HepG2 (cell line): Measurements from ENCODE around the gene ITGB2. TPM values are rescaled to one million over a fixed set of nuclear protein-coding genes. Genes with fewer than 3 reads are reported as not detected.

Experiments
- CBX5 ChIP-seq: sonication (generic); formaldehyde crosslinking; IDR thresholded peaks from 2 replicates; pipeline ENCODE4 v1.4.0; 2020; ENCODE audit warnings: missing genetic modification reagents, borderline replicate concordance
- CHD4 ChIP-seq: fragments of 200-600 bp; sonication (generic); IDR thresholded peaks from 2 replicates; pipeline ENCODE4 v1.7.0; 2017; ENCODE audit warnings: mild to moderate bottlenecking, low read length, borderline replicate concordance
- MEF2D ChIP-seq: sonication (generic); formaldehyde crosslinking; IDR thresholded peaks from 2 replicates; pipeline ENCODE4 v1.5.1; 2020; ENCODE audit warnings: mild to moderate bottlenecking, missing genetic modification reagents
- NR1H2 ChIP-seq: sonication (generic); formaldehyde crosslinking; IDR thresholded peaks from 2 replicates; pipeline ENCODE4 v1.8.1; 2022; ENCODE audit warnings: low read depth, missing genetic modification reagents, borderline replicate concordance
- TBP ChIP-seq: sonication (generic); formaldehyde crosslinking; IDR thresholded peaks from 2 replicates; pipeline ENCODE4 v1.5.0; 2020; ENCODE audit warnings: missing genetic modification reagents
- ZMAT3 ChIP-seq: sonication (generic); formaldehyde crosslinking; conservative IDR thresholded peaks from 2 replicates; pipeline ENCODE4 v1.7.0; 2021; ENCODE audit warnings: missing genetic modification reagents
- ZNF138 ChIP-seq: sonication (generic); formaldehyde crosslinking; IDR thresholded peaks from 2 replicates; pipeline ENCODE4 v1.5.0; 2020; ENCODE audit warnings: mild to moderate bottlenecking, low read depth, missing genetic modification reagents
- ZNF263 ChIP-seq: sonication (generic); formaldehyde crosslinking; IDR thresholded peaks from 2 replicates; pipeline ENCODE4 v1.4.0; 2020; ENCODE audit warnings: missing genetic modification reagents
- ZNF543 ChIP-seq: sonication (generic); formaldehyde crosslinking; IDR thresholded peaks from 2 replicates; pipeline ENCODE4 v1.4.0; 2020; ENCODE audit warnings: mild to moderate bottlenecking, missing genetic modification reagents
- ZNF550 ChIP-seq: sonication (generic); formaldehyde crosslinking; IDR thresholded peaks from 2 replicates; pipeline ENCODE4 v1.4.0; 2020; ENCODE audit warnings: mild to moderate bottlenecking, missing genetic modification reagents, borderline replicate concordance
- ZNF607 ChIP-seq: sonication (generic); formaldehyde crosslinking; IDR thresholded peaks from 2 replicates; pipeline ENCODE4 v1.5.1; 2020; ENCODE audit warnings: missing genetic modification reagents, mild to moderate bottlenecking, borderline replicate concordance
- ZNF777 ChIP-seq: sonication (generic); formaldehyde crosslinking; IDR thresholded peaks from 2 replicates; pipeline ENCODE4 v1.4.0; 2020; ENCODE audit warnings: missing genetic modification reagents
- polyA plus RNA-seq, 8 experiments: library from polyadenylated mRNA; depleted of rRNA in 3 of 8; stranded (reverse) in 7 of 8; unstranded in 1 of 8; fragments of >200 nt; fragmentation: Illumina TruSeq in 4 of 8; extraction: Trizol in 4 of 8; gene quantifications; 2 replicates each; pipeline versions ENCODE4 v1.2.1 to v1.2.3, GENCODE V29; 2011 to 2016; ENCODE audit warnings: low read depth in 4 of 8, missing spikeins in 1 of 8, mixed read lengths in 1 of 8; ENCODE audit not compliant: insufficient read depth in 1 of 8
- total RNA-seq, 5 experiments: library from RNA; depleted of rRNA; stranded (reverse); fragments of >200 nt; fragmentation: Illumina TruSeq; extraction: Trizol; gene quantifications; 2 replicates each; pipeline ENCODE4 v1.2.3, GENCODE V29; 2016; ENCODE audit warnings: low read depth in 1 of 5
- TF ChIP-seq, protein P1 (sequence below): sonication (generic); formaldehyde crosslinking; conservative IDR thresholded peaks from 2 replicates; pipeline ENCODE4 v1.8.0; 2022; ENCODE audit warnings: mild to moderate bottlenecking, moderate library complexity, missing genetic modification reagents
- TF ChIP-seq, protein P2 (sequence below): sonication (generic); formaldehyde crosslinking; IDR thresholded peaks from 2 replicates; pipeline ENCODE4 v1.4.0; 2020; ENCODE audit warnings: missing genetic modification reagents, mild to moderate bottlenecking, borderline replicate concordance
- TF ChIP-seq, protein P3 (sequence below): sonication (generic); formaldehyde crosslinking; IDR thresholded peaks from 2 replicates; pipeline ENCODE4 v1.4.0; 2020; ENCODE audit warnings: missing genetic modification reagents
- TF ChIP-seq, protein P4 (sequence below): sonication (generic); formaldehyde crosslinking; conservative IDR thresholded peaks from 2 replicates; pipeline ENCODE4 v1.8.0; 2022; ENCODE audit warnings: missing genetic modification reagents

Gene ITGB2
- total and polyA plus RNA-seq, 2 of the 13 experiments (the other 11 are each of a cell fraction or from before 2014, with no cell fraction given), result 4.2 to 18.0 TPM

DNA sequence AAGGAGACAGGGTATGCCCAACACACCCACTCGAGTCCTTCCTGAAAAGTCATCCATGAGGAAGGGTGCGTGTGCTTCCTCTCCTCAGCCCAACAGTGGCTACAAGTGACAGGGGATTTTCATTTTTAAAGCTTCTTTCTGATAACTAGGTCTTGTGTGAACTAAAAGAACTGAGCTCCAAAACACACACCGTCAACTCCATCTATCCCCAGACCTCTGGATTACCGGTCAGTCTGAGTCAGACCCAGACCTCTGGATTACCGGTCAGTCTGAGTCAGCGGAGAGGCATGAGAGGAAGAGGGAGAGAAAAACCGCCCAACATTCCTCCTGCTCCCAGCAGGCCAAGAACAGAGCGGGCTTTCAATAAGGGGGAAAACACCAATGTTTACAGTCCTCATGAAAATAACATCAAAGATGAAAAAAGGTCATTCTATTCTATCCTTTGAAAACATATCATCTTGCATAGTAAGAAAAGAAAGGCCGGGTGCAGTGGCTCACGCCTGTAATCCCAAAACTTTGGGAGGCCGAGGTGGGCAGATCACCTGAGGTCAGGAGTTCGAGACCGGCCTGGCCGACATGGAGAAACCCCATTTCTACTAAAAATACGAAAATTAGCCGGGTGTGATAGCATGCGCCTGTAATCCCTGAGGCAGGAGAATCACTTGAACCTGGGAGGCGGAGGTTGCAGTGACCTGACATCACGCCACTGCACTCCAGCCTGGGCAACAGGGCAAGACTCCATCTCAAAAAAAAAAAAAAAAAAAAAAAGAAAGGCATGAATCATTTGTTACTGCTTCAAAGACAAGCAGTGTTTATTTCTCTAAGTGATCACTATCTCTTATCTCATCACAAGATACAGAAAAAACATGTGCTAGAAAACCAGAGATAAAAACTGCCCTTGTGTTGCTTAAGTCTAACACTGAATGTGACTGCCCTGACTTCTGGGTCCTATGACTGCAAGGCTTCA is 50.6 kb downstream of the ITGB2 start (continued):
- TF ChIP-seq ZMAT3, result 0 out of 2 replicates have a peak, but pooled peaks have one; percentile 55
- no peak for TF ChIP-seq TBP (CRISPR knock-in tag)
- no peak for TF ChIP-seq MEF2D (CRISPR knock-in tag)
- no peak for TF ChIP-seq ZNF263 (CRISPR knock-in tag)
- TF ChIP-seq, protein P1, sequence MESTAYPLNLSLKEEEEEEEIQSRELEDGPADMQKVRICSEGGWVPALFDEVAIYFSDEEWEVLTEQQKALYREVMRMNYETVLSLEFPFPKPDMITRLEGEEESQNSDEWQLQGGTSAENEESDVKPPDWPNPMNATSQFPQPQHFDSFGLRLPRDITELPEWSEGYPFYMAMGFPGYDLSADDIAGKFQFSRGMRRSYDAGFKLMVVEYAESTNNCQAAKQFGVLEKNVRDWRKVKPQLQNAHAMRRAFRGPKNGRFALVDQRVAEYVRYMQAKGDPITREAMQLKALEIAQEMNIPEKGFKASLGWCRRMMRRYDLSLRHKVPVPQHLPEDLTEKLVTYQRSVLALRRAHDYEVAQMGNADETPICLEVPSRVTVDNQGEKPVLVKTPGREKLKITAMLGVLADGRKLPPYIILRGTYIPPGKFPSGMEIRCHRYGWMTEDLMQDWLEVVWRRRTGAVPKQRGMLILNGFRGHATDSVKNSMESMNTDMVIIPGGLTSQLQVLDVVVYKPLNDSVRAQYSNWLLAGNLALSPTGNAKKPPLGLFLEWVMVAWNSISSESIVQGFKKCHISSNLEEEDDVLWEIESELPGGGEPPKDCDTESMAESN (CRISPR knock-in tag), result no peak
- TF ChIP-seq NR1H2 (CRISPR knock-in tag), result no peak
- TF ChIP-seq ZNF550 (CRISPR knock-in tag), result no peak
- TF ChIP-seq ZNF543 (CRISPR knock-in tag), result peak; percentile 36; the same call in 1 of the 2 replicates
- TF ChIP-seq ZNF777 (CRISPR knock-in tag), result no peak
- TF ChIP-seq ZNF138 (CRISPR knock-in tag), result no peak
- TF ChIP-seq CHD4, result peak; percentile 84; the same call in 1 of the 2 replicates
- 0 out of 2 replicates have a peak, but pooled peaks have one; percentile 34 for TF ChIP-seq CBX5
- TF ChIP-seq, protein P2, sequence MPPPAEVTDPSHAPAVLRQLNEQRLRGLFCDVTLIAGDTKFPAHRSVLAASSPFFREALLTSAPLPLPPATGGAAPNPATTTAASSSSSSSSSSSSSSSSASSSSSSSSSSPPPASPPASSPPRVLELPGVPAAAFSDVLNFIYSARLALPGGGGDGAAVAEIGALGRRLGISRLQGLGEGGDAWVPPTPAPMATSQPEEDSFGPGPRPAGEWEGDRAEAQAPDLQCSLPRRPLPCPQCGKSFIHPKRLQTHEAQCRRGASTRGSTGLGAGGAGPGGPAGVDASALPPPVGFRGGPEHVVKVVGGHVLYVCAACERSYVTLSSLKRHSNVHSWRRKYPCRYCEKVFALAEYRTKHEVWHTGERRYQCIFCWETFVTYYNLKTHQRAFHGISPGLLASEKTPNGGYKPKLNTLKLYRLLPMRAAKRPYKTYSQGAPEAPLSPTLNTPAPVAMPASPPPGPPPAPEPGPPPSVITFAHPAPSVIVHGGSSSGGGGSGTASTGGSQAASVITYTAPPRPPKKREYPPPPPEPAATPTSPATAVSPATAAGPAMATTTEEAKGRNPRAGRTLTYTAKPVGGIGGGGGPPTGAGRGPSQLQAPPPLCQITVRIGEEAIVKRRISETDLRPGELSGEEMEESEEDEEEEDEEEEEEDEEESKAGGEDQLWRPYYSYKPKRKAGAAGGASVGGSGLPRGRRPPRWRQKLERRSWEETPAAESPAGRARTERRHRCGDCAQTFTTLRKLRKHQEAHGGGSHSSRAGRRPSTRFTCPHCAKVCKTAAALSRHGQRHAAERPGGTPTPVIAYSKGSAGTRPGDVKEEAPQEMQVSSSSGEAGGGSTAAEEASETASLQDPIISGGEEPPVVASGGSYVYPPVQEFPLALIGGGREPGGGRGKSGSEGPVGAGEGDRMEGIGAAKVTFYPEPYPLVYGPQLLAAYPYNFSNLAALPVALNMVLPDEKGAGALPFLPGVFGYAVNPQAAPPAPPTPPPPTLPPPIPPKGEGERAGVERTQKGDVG (CRISPR knock-in tag), result no peak
- TF ChIP-seq, protein P3, sequence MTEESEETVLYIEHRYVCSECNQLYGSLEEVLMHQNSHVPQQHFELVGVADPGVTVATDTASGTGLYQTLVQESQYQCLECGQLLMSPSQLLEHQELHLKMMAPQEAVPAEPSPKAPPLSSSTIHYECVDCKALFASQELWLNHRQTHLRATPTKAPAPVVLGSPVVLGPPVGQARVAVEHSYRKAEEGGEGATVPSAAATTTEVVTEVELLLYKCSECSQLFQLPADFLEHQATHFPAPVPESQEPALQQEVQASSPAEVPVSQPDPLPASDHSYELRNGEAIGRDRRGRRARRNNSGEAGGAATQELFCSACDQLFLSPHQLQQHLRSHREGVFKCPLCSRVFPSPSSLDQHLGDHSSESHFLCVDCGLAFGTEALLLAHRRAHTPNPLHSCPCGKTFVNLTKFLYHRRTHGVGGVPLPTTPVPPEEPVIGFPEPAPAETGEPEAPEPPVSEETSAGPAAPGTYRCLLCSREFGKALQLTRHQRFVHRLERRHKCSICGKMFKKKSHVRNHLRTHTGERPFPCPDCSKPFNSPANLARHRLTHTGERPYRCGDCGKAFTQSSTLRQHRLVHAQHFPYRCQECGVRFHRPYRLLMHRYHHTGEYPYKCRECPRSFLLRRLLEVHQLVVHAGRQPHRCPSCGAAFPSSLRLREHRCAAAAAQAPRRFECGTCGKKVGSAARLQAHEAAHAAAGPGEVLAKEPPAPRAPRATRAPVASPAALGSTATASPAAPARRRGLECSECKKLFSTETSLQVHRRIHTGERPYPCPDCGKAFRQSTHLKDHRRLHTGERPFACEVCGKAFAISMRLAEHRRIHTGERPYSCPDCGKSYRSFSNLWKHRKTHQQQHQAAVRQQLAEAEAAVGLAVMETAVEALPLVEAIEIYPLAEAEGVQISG (CRISPR knock-in tag), result 0 out of 2 replicates have a peak, but pooled peaks have one; percentile 15
- TF ChIP-seq ZNF607 (CRISPR knock-in tag), result no peak
- TF ChIP-seq, protein P4, sequence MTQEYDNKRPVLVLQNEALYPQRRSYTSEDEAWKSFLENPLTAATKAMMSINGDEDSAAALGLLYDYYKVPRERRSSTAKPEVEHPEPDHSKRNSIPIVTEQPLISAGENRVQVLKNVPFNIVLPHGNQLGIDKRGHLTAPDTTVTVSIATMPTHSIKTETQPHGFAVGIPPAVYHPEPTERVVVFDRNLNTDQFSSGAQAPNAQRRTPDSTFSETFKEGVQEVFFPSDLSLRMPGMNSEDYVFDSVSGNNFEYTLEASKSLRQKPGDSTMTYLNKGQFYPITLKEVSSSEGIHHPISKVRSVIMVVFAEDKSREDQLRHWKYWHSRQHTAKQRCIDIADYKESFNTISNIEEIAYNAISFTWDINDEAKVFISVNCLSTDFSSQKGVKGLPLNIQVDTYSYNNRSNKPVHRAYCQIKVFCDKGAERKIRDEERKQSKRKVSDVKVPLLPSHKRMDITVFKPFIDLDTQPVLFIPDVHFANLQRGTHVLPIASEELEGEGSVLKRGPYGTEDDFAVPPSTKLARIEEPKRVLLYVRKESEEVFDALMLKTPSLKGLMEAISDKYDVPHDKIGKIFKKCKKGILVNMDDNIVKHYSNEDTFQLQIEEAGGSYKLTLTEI (CRISPR knock-in tag), result no peak
